GM21515 (cell line): ENCODE results near the gene MAPK8IP1.
A peak's percentile ranks its signal among the peaks of the same experiment; 100 is the strongest.
"Not testable (repeated sequence)": the region's sequence is repeated elsewhere in the genome, so short reads cannot be mapped to it uniquely, and the experiment has no call there.

Source experiments
- ATAC-seq: cut with Tn5 transposase; IDR thresholded peaks from one replicate; pipeline ENCODE4 v1.9.1; 2021; ENCODE audit not compliant: unreplicated experiment

MAPK8IP1 gene

GRCh38 chr11:45885274-45885920, at the start of gene MAPK8IP1:
Gene MAPK8IP1, plus strand, starts transcription at chr11:45885651. Its CDS starts 170 bp downstream, at chr11:45885821.
- peak; percentile 67 for ATAC-seq

- no peak for ATAC-seq
Measured at GRCh38 chr11:45839204-45839603, 46.2 kb upstream of the MAPK8IP1 start.

GRCh38 chr11:45840251-45840650, 45.2 kb upstream of the MAPK8IP1 start:
- ATAC-seq: not testable (repeated sequence)

DNA sequence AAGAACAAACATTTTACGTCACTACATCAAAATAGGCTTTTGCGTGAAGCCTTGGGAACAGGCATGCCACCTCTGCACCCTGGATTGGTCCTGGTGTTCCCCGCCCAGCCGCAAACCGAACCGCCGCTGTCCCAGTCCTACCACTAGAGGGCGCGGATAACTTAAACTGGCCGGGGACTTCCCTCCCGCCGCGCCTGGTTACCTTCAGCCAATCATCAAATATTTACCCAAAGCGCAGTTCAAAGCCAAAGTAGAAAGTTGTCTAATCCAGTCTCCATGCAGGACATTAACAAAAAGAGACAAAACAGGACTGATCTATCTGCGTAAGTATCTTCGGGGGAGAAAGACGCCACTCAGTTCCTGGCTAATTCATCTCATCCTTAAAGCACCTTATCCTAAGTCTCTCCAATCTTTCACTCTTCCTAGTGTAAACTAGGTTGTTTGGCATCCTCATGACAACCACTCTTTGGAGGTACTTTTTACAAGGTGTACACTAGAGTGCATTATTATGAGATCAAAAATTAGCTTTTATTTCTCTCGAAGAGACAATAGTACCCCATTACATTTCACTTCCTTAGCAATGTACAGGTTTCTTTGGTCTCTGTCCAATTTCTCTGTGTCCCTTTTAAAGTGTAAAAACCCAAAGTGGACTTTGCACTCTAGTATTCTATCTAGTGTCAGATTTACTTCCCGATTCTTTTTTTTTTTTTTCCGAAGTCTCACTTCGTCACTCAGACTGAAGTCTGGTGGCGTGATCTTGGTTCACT, 42.1 kb upstream of the MAPK8IP1 start:
- no peak for ATAC-seq

GRCh38 chr11:45844822-45845578, 40.5 kb upstream of the MAPK8IP1 start:
- no peak for ATAC-seq

GRCh38 chr11:45846174-45846675, 39.2 kb upstream of the MAPK8IP1 start:
- ATAC-seq: no peak

GRCh38 chr11:45846974-45847910, 38.2 kb upstream of the MAPK8IP1 start, which contains the start of gene CRY2:
Gene CRY2, plus strand, starts transcription at chr11:45847475. Its CDS starts 16 bp downstream, at chr11:45847491.
- peak; percentile 88 for ATAC-seq

DNA sequence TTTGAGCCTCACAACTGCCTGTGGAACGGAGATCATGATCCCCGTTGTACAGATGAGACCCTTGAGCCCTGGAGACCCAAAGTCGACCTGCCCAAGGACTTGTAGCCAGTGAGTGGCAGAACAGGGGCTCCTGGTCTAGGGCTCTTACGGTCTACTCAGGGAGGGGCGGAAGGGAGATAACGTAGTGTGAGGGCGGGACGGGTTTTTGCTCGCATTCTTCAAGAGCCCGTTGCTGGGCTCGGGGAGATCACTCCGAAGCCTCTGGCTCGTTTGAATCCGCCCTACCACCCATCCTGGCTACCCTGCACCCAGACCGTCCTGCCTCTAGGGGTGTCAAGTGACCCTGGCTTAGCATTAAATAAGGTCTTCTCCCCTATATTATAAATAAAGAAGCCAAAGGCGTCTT, 37.5 kb upstream of the MAPK8IP1 start:
- peak; percentile 17 for ATAC-seq

- ATAC-seq: no peak
Measured at GRCh38 chr11:45848654-45849081, 36.8 kb upstream of the MAPK8IP1 start.

DNA sequence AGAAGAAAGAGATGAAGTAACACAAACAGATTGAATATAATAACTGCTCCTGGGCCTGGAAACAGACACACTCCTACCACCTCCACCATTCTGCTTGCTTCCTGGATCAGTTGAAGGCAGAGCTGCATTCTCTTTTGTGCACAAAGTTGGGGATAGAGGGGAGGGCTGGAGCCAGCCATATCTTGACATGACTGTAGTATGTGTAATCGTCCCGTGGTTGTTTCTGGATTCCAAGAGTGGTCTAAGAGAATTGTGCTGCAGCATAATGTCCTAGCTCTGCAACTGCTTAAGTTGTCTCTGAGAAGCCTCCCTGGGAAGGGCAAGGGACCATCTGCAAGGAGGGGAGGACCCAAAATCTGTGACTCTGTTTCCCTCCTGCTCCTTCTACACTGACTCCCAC, 35.0 kb upstream of the MAPK8IP1 start:
- no peak for ATAC-seq

- ATAC-seq: no peak
Measured at GRCh38 chr11:45851228-45851627, 34.2 kb upstream of the MAPK8IP1 start.

DNA sequence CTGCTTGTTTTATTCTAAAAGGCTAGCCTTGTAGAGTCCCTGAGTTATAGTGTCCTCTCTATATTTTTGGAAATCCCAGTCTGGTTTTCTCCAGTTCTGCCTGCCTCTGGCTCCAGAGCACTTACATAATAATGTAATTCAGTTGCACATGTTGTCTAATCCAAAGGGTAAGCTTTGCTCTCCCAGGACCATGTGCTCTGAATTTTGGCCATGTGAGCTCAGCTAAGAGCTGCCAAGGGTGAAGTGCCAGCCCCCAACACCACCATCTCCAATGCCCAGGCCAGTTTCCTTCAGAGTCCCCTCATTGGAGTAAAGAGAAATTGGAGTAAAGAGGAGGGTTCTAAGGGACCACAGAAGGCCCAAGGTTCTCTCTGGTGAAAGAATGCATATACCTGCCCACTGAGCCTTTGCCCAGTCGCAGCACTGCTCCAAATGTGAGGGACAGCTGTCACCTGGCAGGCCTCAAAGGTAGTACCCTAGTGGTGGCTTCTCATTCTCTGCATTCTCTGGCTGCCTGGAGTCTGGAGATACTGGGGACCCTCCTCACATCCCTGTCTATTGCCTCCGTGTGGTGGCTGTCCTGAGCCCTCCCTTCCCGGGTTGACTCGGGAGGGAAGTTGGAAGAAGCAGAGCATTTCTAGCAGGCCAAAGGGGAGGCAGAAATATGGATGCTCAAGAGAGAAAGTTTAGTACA, 33.3 kb upstream of the MAPK8IP1 start:
- no peak for ATAC-seq

GRCh38 chr11:45852712-45853101, 32.7 kb upstream of the MAPK8IP1 start:
- ATAC-seq: no peak

DNA sequence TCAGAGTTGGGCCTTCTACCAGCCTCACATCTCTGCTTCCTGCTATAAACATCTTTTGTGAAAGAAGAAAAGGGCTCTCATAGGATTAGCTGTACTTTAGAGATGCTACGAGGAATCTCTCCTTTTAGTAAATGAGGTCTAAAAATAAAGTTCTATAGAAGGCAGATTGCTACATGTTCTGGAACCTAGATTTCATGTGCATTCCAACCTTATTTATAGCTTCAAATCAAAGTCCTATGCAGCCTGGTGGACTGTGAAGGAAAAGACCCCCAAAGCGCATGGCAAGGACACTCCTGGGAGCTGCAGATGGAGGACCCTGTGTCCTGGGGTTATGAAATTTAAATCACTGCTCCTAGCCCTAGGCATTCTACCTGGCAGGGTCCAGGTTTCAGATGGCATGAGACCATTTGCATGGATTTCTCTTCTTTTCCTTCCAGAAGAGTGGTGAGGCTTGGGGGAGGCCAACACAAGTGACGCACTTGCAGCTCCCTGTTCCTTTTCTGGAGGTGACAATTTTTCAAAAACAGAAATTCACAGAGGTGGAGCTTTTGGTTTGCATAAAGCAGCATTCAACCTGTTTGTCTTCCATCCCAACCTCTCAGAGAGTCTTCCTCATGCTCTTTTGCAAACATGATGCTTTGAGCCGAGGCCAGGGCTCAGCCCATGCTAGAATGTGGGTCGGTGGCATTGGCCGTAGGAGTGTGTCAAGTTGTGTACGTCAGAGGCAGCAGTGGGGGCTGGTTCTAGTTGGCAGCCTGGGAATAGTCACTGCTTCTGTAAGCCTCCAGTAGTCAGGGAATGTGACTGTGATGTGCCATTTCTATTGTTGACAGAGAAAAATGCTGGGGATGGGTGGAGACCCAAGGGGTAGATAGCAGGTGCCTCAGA, 31.9 kb upstream of the MAPK8IP1 start:
- no peak for ATAC-seq

GRCh38 chr11:45855308-45855707, 30.1 kb upstream of the MAPK8IP1 start:
- ATAC-seq: no peak

DNA sequence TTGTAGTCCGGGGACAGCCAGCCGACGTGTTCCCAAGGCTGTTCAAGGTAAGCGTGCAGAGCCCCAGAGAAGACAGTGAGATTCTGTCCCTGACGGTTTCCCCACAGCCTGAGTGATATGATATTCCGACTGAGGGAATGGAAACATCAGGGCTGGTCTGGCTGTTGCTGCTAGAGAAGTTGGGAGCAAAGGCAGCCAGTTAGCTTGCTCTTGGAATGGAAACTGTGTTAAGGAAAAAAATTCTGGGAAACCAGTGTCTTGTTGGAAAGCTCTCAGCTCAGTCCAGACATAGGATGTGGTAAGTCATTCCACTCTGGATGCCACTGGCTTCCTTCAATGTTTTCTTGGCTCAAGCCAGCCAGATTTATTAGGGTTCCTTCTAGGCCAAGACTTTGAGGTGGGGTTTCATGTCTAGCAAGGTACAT, 29.4 kb upstream of the MAPK8IP1 start:
- no peak for ATAC-seq

- ATAC-seq: no peak
Measured at GRCh38 chr11:45857961-45858474, 27.4 kb upstream of the MAPK8IP1 start.

DNA sequence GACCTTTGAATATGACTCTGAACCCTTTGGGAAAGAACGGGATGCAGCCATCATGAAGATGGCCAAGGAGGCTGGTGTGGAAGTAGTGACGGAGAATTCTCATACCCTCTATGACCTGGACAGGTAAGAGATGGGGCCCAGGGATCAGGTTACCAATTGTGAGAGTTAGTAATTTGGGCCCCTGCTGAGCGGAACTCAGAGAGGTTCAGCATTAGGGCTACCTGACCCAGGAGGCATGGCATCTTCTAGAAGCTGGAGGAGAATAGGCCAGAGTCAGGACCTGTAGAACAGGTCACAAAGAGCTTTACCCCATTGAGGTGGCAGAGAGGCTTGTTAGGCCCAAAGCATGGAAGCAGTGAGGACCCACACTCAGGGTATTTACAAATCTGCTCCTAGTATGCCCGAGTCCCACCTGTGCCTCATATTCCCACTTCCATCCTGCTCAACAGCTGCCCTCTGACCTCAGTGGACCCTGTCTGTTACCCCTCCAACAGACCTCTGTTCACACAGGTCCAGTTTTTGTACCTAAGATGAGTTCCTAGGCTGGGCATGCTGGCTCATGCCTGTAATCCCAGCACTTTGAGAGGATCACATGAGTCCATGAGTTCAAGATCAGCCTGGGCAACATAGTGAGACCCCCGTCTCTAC, 26.6 kb upstream of the MAPK8IP1 start:
- ATAC-seq: no peak
